Activated CD8-positive, alpha-beta memory T cell treated with anti-CD3 and anti-CD28 coated beads, Interleukin-2, amount 50 U/mL, for 4 hours (primary cell): Measurements from ENCODE around the gene CHRM2.
"Not testable (repeated sequence)": the region's sequence is repeated elsewhere in the genome, so short reads cannot be mapped to it uniquely, and the experiment has no call there.

Experiments used
- DNase-seq: peaks from one replicate; pipeline ENCODE4 v3.0.0-alpha.2; 2020

Gene CHRM2

DNA sequence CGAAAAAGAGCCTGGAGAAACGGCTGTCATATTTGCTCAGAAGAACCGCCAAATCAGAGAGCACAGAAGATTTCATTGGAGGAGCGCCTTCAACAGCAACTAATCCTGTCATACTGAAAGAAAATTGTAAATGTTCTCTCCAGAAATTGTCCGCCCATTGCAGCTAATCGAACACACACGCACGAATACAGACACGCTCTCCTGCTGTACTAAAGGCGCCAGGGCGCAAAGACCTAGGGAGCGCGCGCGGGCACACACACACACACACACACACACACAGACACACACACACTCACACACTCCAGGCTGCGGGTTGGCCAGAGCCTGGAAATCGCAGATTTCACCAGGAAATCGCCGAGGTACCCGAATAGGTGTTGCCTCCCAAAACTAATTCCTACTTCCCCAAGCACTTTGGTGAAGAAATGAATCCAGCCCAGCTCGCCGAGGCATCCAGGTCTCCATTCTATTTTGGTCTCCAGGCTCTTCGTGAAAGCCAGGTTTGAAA is at the start of gene CHRM2:
Gene CHRM2, plus strand, starts transcription at position 157 of the 505 bp plus-strand sequence. CDS start 146,214 bp downstream, outside the sequence.
- no peak for DNase-seq

- DNase-seq: not testable (repeated sequence)
These were observed 37.1 kb upstream of the CHRM2 start for GRCh38 chr7:136831398-136831797.

DNA sequence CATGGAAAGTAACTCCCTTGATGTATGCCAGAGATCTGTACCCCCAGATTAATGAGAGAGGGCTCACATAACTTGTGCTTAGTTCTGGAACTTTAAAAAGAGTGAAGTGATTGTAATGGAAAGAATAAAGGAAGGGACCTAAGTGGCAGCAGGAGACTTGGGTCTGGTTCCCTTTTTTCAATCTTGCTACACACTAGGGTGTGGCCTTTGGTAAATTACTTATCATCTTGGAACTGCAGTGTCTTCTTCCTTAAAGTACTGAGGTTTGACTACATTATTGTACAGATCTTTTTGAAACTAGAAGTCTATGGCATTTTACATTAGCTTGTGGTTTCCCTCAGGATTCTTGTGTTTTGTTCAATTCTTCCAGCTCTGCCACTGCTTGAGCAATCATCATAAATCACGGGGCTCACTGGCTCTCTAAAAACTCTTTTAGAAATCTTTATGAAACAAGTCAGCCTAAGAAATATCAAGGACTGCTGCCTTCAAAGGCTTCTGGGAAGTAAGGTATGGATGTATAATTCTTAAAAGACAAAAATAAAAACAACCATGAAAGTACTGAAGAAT is 22.5 kb upstream of the CHRM2 start:
- DNase-seq: no peak

- DNase-seq: no peak
These were observed 20.6 kb upstream of the CHRM2 start for GRCh38 chr7:136847858-136848257.

DNA sequence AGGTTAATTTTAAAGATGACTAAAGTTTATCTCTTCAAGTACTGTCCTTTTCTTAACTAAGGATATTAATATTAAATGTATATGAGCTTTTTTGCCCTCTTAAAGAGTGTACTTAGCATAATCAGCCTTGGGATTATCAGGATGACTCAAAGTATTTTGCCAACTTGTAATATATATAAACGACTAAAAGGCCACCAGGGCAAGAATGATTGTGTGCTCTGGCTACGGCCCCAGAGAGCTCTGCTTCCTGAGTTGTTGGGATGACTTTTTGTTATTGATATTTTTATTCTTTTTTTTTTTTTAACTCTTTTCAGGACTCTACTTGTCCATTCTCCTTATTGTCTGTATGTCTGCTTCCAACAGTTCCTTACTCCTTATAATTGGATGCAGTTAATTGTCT is 14.8 kb upstream of the CHRM2 start:
- DNase-seq: no peak

GRCh38 chr7:136857573-136857972 is 10.9 kb upstream of the CHRM2 start:
- no peak for DNase-seq

- DNase-seq: no peak
These were observed 8.6 kb upstream of the CHRM2 start for GRCh38 chr7:136859803-136860202.

DNA sequence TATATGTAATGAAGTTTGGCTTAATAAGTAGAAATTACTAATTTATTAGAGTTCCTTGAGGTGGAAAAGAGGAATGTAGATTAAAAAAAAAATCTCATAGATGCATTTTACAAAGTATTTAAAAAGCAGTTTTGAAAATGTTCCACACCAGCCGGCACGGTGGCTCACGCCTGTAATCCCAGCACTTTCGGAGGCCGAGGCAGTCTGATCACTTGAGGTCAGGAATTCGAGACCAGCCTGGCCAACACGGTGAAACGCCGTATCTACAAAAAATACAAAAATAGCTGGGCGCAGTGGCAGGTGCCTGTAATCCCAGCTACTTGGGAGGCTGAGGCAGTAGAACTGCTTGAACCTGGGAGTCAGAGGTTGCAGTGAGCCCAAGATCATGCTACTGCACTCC is 3.2 kb upstream of the CHRM2 start:
- DNase-seq: no peak

- no peak for DNase-seq
These were observed 2.7 kb upstream of the CHRM2 start for GRCh38 chr7:136865777-136866176.

- no peak for DNase-seq
These were observed 829 bp downstream of the CHRM2 start for GRCh38 chr7:136869001-136869961.

GRCh38 chr7:136869991-136870865 is 1.8 kb downstream of the CHRM2 start:
- no peak for DNase-seq

- no peak for DNase-seq
These were observed 2.5 kb downstream of the CHRM2 start for GRCh38 chr7:136870866-136871487.

GRCh38 chr7:136874393-136875032 is 6.1 kb downstream of the CHRM2 start:
- no peak for DNase-seq

DNA sequence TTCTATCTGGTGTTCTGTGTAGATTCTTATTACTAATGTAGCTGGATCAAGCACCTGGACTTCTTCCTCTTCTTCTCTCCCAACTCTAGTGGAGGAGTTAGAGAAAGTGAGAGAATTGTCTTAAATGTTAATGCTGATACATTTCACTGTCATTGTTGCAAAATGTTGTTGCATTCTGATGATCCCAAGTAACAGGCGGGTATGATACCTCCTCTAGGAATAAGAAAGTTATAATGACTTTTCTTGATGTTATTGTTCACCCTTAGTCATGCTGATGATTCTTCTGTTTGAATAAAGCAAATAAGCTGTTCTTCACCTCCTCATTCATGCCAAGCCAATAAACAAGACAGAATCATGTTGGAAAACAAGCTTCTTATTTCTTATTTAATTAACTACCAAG is 9.1 kb downstream of the CHRM2 start:
- no peak for DNase-seq

- DNase-seq: no peak
These were observed 9.5 kb downstream of the CHRM2 start for GRCh38 chr7:136877990-136878389.

DNA sequence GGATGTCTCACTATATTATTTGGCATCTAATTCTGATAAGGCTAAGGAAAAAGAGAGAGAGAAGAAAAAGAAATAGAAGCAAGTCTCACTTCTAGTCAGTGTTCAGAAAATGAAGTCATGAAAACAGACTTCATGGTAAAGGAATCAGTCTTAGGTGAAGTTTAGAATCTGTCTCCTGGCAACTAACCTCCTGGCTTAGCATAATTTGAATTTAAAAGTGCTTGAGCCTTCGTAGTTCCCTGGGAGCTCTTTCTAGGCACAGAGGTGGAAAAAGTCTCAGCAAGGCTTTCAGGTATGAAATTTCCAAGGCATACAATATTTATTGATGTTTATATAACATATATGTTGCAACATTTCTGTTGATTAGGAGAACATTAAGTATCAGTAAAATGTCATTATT is 10.4 kb downstream of the CHRM2 start:
- DNase-seq: no peak

DNA sequence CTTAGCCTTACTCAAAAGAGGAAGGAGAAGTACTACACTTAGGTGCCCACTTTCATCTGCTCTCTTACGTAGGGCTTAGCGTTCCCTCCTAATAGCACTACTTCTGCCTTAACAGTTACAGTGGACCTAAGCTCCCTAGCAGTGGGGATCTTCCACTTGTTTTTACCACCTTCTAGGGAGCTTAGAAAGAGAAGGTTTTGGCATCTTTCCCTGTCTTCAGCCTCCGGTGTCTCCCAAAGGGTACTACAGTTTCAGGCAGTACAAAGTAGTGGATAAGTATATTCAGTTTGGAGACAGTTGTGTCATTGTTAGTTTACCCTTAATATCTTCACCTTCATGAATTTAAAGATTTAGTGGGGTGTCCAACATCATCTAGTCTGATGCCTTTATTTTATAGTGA is 14.6 kb downstream of the CHRM2 start:
- DNase-seq: no peak

DNA sequence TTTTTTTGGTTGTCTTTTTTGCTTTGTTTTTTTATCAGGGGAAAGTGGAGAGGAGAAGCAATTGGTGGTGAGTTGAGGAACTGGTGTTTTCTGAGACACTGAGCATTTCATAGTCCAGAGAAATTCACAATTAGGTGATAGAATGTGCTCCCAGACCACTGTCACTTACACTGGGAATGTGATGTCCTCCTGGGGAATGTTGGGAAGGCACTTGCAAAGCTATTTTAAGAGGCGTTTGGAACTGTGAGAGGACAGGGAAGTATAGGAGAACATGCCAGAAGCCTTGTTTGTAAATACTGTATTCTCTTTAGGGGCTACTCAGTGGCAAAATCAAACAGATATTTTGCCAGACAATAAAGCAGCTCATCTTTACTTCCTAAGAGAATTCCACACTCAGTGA is 16.0 kb downstream of the CHRM2 start:
- no peak for DNase-seq

GRCh38 chr7:136887317-136887716 is 18.9 kb downstream of the CHRM2 start:
- DNase-seq: no peak

GRCh38 chr7:136890399-136890798 is 21.9 kb downstream of the CHRM2 start:
- DNase-seq: no peak

DNA sequence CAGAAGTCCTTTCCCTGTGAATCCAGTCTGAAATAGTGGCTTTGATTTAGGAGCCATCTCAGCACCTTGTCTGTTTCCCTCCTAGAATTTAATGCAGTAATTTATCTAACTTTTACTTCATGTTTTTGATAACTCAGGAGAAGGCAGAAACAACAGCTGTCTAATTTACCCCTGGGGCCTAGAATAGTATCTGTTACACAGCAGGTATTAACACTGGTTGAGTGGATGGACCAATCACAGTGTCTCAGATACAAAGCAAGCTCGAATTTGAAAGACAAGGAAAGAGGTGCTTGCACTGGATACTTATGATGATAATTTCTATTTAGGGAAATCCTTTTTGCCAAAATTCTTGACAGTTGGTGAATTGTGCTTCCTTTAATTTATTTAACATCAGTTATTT is 23.4 kb downstream of the CHRM2 start:
- no peak for DNase-seq

DNA sequence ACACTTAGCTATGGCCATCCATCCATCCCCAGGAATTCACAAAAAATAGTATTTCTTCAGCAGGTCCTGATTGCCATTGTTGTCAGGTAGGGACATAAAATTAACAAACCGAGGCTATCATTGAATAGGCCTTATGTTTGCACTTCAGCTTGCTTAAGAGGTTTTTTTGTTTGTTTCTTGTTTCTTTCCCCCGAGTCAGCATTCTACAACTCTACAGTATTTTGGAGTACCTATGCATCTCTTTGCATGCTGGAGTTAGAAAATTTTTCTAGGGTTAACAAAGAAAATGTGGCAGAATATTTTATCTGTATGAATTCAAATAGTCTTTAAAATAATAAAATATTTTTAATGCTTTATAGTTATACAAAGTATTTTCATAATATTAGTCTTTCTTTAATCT is 26.3 kb downstream of the CHRM2 start:
- DNase-seq: no peak
